22Rv1 (cell line): ENCODE measurements around the gene CSPG4.
A peak's percentile ranks its signal among the peaks of the same experiment; 100 is the strongest.
"Not testable (repeated sequence)": the region's sequence is repeated elsewhere in the genome, so short reads cannot be mapped to it uniquely, and the experiment has no call there.

Experiments
- H3K27ac ChIP-seq: fragments of 450-650 bp; 2 replicates; pipeline ENCODE4 v1.5.1; 2017
- ZFX ChIP-seq: fragments of 450-650 bp; IDR thresholded peaks from 2 replicates; pipeline ENCODE4 v1.6.1; 2017; ENCODE audit warnings: antibody characterized with exemption, borderline replicate concordance
- TF ChIP-seq, protein P1 (sequence below): fragments of 450-650 bp; IDR thresholded peaks from 2 replicates; pipeline ENCODE4 v1.5.1; 2017; ENCODE audit warnings: mild to moderate bottlenecking

The CSPG4 gene

DNA sequence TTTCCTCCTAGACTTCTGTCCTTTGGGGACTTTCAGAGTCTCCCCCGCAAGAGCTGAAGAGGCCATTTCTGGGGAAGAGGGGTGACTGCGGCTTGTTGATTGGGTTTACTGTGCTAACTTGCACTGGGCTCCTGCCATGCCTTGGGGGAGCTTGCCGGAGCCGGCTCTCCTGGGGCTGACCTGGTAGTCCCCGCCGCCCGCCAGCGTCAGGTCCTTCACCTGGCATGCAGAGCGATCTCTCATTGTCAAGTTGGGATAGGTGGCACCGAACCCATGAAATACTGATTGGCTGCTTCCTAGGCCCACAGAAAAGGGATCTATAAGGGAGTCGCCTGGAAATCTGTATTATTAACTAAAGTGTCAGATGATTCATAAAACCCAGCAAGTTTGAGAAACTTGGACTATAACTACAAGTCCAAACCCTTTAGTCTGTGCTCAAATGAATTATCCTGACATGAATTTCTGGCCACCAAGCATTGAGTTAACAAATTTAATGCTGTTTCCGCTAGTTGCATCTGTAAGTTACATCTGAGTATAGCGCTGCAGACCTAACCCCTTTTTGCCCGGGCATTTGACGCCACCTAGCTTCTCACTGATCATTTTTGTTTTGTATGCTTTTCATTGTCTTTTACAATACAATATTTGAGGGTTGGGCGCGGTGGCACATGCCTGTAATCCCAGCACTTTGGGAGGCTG is 72.0 kb downstream of the CSPG4 start:
- no peak for TF ChIP-seq ZFX
- TF ChIP-seq, protein P1, sequence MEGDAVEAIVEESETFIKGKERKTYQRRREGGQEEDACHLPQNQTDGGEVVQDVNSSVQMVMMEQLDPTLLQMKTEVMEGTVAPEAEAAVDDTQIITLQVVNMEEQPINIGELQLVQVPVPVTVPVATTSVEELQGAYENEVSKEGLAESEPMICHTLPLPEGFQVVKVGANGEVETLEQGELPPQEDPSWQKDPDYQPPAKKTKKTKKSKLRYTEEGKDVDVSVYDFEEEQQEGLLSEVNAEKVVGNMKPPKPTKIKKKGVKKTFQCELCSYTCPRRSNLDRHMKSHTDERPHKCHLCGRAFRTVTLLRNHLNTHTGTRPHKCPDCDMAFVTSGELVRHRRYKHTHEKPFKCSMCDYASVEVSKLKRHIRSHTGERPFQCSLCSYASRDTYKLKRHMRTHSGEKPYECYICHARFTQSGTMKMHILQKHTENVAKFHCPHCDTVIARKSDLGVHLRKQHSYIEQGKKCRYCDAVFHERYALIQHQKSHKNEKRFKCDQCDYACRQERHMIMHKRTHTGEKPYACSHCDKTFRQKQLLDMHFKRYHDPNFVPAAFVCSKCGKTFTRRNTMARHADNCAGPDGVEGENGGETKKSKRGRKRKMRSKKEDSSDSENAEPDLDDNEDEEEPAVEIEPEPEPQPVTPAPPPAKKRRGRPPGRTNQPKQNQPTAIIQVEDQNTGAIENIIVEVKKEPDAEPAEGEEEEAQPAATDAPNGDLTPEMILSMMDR = peak; percentile 38
- H3K27ac ChIP-seq = peak overlapping the region; percentile 95

DNA sequence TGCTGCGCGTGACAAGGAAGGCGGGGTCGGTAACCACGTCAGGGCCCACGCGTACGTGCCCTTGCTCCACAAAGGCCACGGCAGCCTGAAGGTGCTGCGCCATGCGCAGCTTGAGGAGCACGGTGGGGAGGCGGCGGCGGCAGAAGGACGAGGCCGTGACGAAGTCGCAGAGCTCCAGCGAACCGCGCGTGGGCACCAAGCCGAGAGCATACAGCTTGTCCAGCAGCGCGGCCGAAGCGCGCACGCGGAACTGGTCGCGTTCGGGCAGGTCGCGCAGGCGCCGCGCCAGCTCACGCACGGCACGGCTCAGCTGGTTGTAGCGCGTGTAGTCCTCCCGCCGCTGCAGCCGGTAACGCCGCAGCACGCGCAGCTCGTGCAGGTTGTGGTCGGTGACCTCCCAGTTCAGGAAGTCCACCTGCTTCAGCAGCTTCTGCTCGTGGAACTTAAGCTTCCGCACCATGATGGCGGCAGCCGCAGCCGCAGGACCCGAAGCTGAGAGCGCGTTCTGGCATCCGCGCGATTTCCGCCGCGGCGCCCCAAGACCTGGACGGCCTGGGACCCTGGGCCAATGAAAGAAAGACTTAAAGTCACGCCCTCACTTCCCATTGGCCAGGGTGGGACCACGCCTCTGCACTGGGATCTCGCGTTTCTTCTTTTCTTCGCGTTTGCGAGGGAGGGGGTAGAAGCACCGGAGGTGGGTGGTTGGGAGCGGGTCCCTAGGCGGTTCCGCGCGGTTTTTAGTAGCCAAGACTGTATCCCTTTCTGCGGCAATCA is 72.8 kb downstream of the CSPG4 start, which contains the start of gene IMP3:
IMP3 (minus strand) TSS at position 516 of the 774 bp plus-strand sequence; CDS start at position 460, 56 bp downstream.
- H3K27ac ChIP-seq = peak within 1 kb of the TSS; percentile 95
- TF ChIP-seq ZFX = no peak
- TF ChIP-seq, protein P1 = no peak

DNA sequence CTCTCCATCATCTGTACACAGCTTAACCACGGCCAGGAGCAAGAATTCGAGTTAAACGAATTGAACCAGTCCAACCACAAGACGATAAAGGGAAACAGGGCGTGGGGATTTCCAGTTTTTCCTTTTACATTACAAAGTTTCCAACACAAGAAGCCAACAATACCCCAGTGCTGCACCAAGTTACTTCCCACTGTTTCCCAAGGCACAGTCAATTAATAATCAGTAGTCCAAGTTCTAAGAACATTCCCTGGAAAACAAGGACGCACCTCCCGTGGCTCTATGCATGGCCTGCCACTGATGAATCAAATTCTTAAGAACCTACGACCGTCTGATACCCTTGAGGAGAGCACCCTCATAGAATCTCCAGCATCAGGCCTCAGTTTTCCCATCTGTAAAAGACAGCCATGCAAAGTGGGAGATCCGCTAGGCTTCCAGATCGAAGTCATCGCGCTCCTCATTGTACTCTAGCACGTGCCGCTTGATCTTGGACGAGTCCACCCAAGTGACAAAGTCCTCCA is 73.4 kb downstream of the CSPG4 start:
- peak overlapping the region; percentile 95 for H3K27ac ChIP-seq
- TF ChIP-seq, protein P1 = no peak
- TF ChIP-seq ZFX = no peak

DNA sequence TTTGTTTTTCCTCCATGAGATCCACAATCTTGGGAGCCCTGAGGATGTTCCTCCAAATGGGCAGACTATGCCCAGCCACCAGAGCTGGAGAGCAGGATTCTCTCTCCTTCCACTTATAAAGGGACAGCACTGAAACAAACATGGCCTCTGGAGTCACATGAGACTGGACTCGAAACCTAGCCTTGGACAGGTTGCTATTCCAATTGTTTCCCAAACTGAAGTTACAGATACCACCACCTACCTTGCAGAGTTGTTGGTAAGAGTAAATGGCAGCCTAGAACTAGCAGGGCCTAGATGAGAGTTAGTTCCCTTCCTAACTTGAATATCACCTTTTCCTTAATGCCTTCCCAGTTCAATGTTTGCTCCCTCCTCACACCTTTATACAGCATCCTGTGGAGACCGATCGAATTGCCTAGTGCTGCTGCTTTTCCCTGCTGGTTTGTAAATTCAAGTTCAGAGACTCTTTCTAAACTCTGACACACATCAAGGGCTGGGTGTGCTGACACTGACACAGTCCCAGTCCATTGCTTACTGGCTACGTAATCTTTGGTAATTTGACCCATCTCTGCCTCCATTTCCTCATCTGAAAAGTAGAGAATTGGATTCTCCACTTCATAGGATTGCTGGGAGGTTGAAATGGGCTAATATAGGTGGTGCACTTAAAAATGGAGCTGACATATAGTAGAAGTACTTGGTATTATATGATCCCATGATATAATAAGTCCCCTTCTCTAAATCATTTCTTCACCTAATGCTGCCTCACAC is 75.2 kb downstream of the CSPG4 start:
- TF ChIP-seq, protein P1 = no peak
- no peak for TF ChIP-seq ZFX
- H3K27ac ChIP-seq = peak overlapping the region; percentile 95; the same call in 1 of the 2 replicates

DNA sequence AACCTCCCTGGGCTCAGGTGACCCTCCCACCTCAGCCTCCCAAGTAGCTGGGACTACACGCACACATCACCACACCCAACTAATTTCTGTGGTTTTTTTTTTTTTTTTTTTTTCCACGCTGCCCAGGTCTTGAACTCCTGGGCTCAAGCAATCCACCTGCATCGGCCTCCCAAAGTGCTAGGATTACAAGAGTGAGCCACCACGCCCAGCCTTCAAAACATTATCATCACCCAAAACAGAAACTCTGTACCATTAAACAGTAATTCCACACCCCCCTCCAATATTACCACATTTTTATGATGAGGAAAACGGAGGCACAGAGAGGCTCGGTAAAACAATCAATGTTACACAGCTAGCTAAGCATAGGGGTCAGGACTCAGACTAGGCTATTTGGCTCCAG is 76.6 kb downstream of the CSPG4 start:
- H3K27ac ChIP-seq = no peak overlapping the region
- no peak for TF ChIP-seq ZFX
- TF ChIP-seq, protein P1 = no peak

DNA sequence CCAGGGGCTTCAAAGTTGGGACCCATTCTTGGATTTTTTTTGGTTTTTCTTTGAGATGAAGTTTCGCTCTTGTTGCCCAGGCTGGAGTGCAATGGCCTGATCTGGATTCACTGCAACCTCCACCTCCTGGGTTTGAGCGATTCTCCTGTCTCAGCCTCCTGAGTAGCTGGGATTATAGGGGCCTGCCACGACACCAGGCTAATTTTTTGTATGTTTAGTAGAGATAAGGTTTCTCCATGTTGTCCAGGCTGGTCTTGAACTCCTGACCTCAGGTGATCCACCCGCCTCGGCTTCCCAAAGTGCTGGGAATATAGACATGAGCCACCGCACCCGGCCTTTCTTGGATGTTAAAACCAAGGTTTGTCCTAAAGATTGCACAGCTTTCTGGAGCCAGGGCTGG is 78.7 kb downstream of the CSPG4 start:
- H3K27ac ChIP-seq = not testable (repeated sequence)

DNA sequence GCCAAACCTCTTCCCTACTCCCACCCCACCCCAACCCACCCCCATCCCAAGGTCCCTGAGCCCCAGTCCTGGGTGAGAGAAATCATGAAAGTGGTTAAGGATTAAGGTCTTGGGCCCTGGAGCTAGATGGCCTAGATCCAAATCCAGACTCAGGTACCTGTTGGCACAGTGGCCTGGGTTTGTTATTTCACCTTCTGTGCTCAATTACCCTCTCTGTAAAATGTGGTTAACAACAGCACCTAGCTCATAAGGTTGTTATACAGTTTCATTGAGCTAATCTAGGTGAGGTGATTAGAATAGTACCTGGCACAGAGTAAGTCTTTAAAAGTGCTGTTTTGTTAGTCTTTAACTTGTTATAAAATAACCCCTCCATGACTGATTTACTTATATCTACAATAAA is 80.7 kb downstream of the CSPG4 start:
- no peak for TF ChIP-seq ZFX
- TF ChIP-seq, protein P1 = no peak
- no peak overlapping the region for H3K27ac ChIP-seq
